HG03354 (cell line): ENCODE measurements around the gene STAT3.
"Not testable (repeated sequence)": the region's sequence is repeated elsewhere in the genome, so short reads cannot be mapped to it uniquely, and the experiment has no call there.

Source experiments
- ATAC-seq: cut with Tn5 transposase; IDR thresholded peaks from one replicate; pipeline ENCODE4 v1.9.1; 2021; ENCODE audit warnings: mild to moderate bottlenecking; ENCODE audit not compliant: unreplicated experiment, poor library complexity, severe bottlenecking

Gene STAT3

GRCh38 chr17:42388381-42389134, at the start of gene STAT3:
STAT3 (minus strand) TSS chr17:42388442; CDS start chr17:42348516, 39,926 bp downstream.
- ATAC-seq, result peak; percentile 91

GRCh38 chr17:42436391-42436790, 48.1 kb upstream of the STAT3 start:
- ATAC-seq, result no peak

GRCh38 chr17:42431758-42432161, 43.5 kb upstream of the STAT3 start:
- no peak for ATAC-seq

- ATAC-seq, result no peak
These were observed 41.6 kb upstream of the STAT3 start for GRCh38 chr17:42429726-42430447.

- ATAC-seq, result no peak
These were observed 40.1 kb upstream of the STAT3 start for GRCh38 chr17:42428141-42428944.

- no peak for ATAC-seq
These were observed 36.9 kb upstream of the STAT3 start for GRCh38 chr17:42424991-42425610.

- no peak for ATAC-seq
These were observed 35.5 kb upstream of the STAT3 start for GRCh38 chr17:42423766-42424165.

- no peak for ATAC-seq
These were observed 34.9 kb upstream of the STAT3 start, which contains the start of gene CAVIN1 for GRCh38 chr17:42422958-42423712. CAVIN1 (minus strand) TSS chr17:42423256; CDS start chr17:42423097, 159 bp downstream.

- ATAC-seq, result no peak
These were observed 34.2 kb upstream of the STAT3 start for GRCh38 chr17:42422412-42422957.

GRCh38 chr17:42421507-42422338, 33.5 kb upstream of the STAT3 start:
- ATAC-seq, result no peak

GRCh38 chr17:42421136-42421506, 32.9 kb upstream of the STAT3 start:
- ATAC-seq, result no peak

GRCh38 chr17:42417981-42418380, 29.7 kb upstream of the STAT3 start:
- ATAC-seq, result not testable (repeated sequence)

- no peak for ATAC-seq
These were observed 26.6 kb upstream of the STAT3 start for GRCh38 chr17:42414704-42415409.

GRCh38 chr17:42413464-42414040, 25.3 kb upstream of the STAT3 start:
- no peak for ATAC-seq

GRCh38 chr17:42411905-42412679, 23.9 kb upstream of the STAT3 start:
- no peak for ATAC-seq

GRCh38 chr17:42411361-42411760, 23.1 kb upstream of the STAT3 start:
- ATAC-seq, result no peak
